ENCODE data around the gene BLOC1S2. TPM values are rescaled to one million over a fixed set of nuclear protein-coding genes. Genes with fewer than 3 reads are reported as not detected.
"Not testable (repeated sequence)": the region's sequence is repeated elsewhere in the genome, so short reads cannot be mapped to it uniquely, and the experiment has no call there.

BLOC1S2 gene
- total and polyA plus RNA-seq, 2 experiments from 2014 or later = 56.7 to 97.6 TPM

DNA sequence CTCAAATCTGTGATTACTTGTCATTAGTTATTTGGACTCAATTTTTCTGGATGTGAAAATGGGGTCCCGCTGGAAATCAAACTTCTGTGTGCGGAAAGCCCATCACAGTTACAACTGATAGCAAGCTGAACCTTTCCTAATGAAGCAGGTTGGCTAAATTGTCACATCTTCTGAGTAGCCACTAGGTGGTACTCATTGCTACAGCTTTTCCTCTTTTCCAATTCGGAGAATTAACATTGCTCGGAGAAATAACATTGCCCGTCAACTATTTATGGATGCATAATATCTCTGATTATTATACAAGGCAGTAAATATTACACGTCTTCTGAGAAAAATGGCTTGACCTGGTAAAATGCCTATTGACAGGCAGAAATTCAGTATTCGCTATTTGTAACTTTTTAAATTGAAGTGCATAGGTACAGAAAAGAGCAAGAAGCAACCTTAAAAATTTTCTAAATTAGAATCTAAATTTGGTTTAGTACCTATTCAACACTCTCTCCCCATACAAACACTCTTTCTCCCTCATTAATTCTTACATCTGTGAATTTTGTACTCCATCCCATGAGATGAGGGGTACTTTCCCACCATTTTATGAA is 17.3 kb upstream of the BLOC1S2 start:
- in situ Hi-C loops (cut with MboI) = no loop called here
- Histone ChIP-seq H3K9ac (no peak overlapping the region), H3K9me3 (ENCODE audit: low read depth) (no peaks in the 10 kb centered on the region), H3K27ac (no peak overlapping the region), H3K79me2 (ENCODE audit: insufficient read depth) (no peaks in the 10 kb centered on the region), H3K27me3 (replicated peaks; ENCODE audit: insufficient read depth) (peaks cover 19% of the 10 kb centered on the region; the same call in 1 of the 2 replicates), H4K20me1 (ENCODE audit: insufficient read depth) (no peaks in the 10 kb centered on the region), H3K36me3 (ENCODE audit: low read depth) (no peaks in the 10 kb centered on the region), H3K4me3 (no peak overlapping the region), H3F3A (ENCODE audit: insufficient read depth) (no peaks in the 10 kb centered on the region; the same call in 1 of the 2 replicates), H3K4me1 (ENCODE audit: insufficient read depth) (peaks cover 10% of the 10 kb centered on the region; the same call in 1 of the 2 replicates), H3K9me2 (ENCODE audit: insufficient read depth) (no peaks in the 10 kb centered on the region), H3K4me2 (ENCODE audit: unreplicated experiment) (no peak overlapping the region), H2AFZ (no peak overlapping the region)
- WGBS, 2 experiments (ENCODE audit: low coverage in 1 of 2, low lambda C conversion rate in 2 of 2, missing lambda C conversion rate in 2 of 2) = 16 to 17% methylated on average over 7 of the region's 7 CpGs
- TF ChIP-seq EZH2phosphoT487 (IDR thresholded peaks at IDR 0.05; ENCODE audit: insufficient read depth, low read depth) (no peak), EZH2 (IDR thresholded peaks at IDR 0.05; ENCODE audit: insufficient read depth, poor library complexity, severe bottlenecking) (no peak)
- peak; percentile 70 for DNase-seq

GRCh38 chr10:100301123-100301522 is 14.6 kb upstream of the BLOC1S2 start:
- H3K4me2 ChIP-seq (ENCODE audit: unreplicated experiment); H3K79me2 ChIP-seq (ENCODE audit: insufficient read depth); H3F3A ChIP-seq (ENCODE audit: insufficient read depth); H2AFZ ChIP-seq; H3K36me3 ChIP-seq (ENCODE audit: low read depth); in situ Hi-C loops (cut with MboI); H3K9me2 ChIP-seq (ENCODE audit: insufficient read depth); H3K9ac ChIP-seq; H3K4me1 ChIP-seq (ENCODE audit: insufficient read depth); H3K27ac ChIP-seq; H3K4me3 ChIP-seq; H4K20me1 ChIP-seq (ENCODE audit: insufficient read depth); H3K9me3 ChIP-seq (ENCODE audit: low read depth); DNase-seq: not testable (repeated sequence)
- peaks cover 22% of the 10 kb centered on the region for H3K27me3 ChIP-seq (replicated peaks; ENCODE audit: insufficient read depth)
- WGBS, 2 experiments (ENCODE audit: low coverage in 1 of 2, low lambda C conversion rate in 2 of 2, missing lambda C conversion rate in 2 of 2) = 43 to 44% methylated on average over 5 of the region's 5 CpGs

GRCh38 chr10:100297242-100297641 is 10.8 kb upstream of the BLOC1S2 start:
- Histone ChIP-seq H3K79me2 (ENCODE audit: insufficient read depth) (no peaks in the 10 kb centered on the region), H3K4me2 (ENCODE audit: unreplicated experiment) (no peak overlapping the region), H3K4me3 (no peak overlapping the region), H4K20me1 (ENCODE audit: insufficient read depth) (no peaks in the 10 kb centered on the region), H3K27ac (no peak overlapping the region), H2AFZ (no peak overlapping the region), H3K36me3 (ENCODE audit: low read depth) (no peaks in the 10 kb centered on the region), H3K27me3 (replicated peaks; ENCODE audit: insufficient read depth) (peaks cover 7% of the 10 kb centered on the region), H3F3A (ENCODE audit: insufficient read depth) (no peaks in the 10 kb centered on the region; the same call in 1 of the 2 replicates), H3K9me3 (ENCODE audit: low read depth) (no peaks in the 10 kb centered on the region), H3K9ac (no peak overlapping the region), H3K9me2 (ENCODE audit: insufficient read depth) (no peaks in the 10 kb centered on the region), H3K4me1 (ENCODE audit: insufficient read depth) (no peaks in the 10 kb centered on the region)
- WGBS, 2 experiments (ENCODE audit: low coverage in 1 of 2, low lambda C conversion rate in 2 of 2, missing lambda C conversion rate in 2 of 2) = 52 to 56% methylated on average over 9 of the region's 9 CpGs
- DNase-seq = no peak
- no peak for TF ChIP-seq EZH2phosphoT487 (IDR thresholded peaks at IDR 0.05; ENCODE audit: insufficient read depth, low read depth)
- TF ChIP-seq EZH2 (IDR thresholded peaks at IDR 0.05; ENCODE audit: insufficient read depth, poor library complexity, severe bottlenecking) = no peak
- in situ Hi-C loops (cut with MboI) = no loop called here

GRCh38 chr10:100293066-100293465 is 6.6 kb upstream of the BLOC1S2 start:
- H3K27ac ChIP-seq = no peak overlapping the region

GRCh38 chr10:100292300-100292699 is 5.8 kb upstream of the BLOC1S2 start:
- not testable (repeated sequence) for H2AFZ ChIP-seq
- 53 to 56% methylated on average over 4 of the region's 4 CpGs for WGBS, 2 experiments (ENCODE audit: low coverage in 1 of 2, low lambda C conversion rate in 2 of 2, missing lambda C conversion rate in 2 of 2)
- DNase-seq = peak; percentile 41

More at GRCh38 chr10:100293066-100293465, 6.6 kb upstream of the BLOC1S2 start:
- Histone ChIP-seq H3K9ac (no peak overlapping the region), H3K9me3 (ENCODE audit: low read depth) (no peaks in the 10 kb centered on the region), H4K20me1 (ENCODE audit: insufficient read depth) (no peaks in the 10 kb centered on the region), H3K79me2 (ENCODE audit: insufficient read depth) (no peaks in the 10 kb centered on the region), H3K36me3 (ENCODE audit: low read depth) (no peaks in the 10 kb centered on the region), H3K27me3 (replicated peaks; ENCODE audit: insufficient read depth) (peaks cover 3% of the 10 kb centered on the region), H3F3A (ENCODE audit: insufficient read depth) (no peaks in the 10 kb centered on the region; the same call in 1 of the 2 replicates), H2AFZ (no peak overlapping the region), H3K9me2 (ENCODE audit: insufficient read depth) (no peaks in the 10 kb centered on the region), H3K4me2 (ENCODE audit: unreplicated experiment) (no peak overlapping the region), H3K4me3 (no peak overlapping the region), H3K4me1 (ENCODE audit: insufficient read depth) (no peaks in the 10 kb centered on the region)
- DNase-seq = no peak
- in situ Hi-C loops (cut with MboI) = no loop called here
- TF ChIP-seq EZH2 (IDR thresholded peaks at IDR 0.05; ENCODE audit: insufficient read depth, poor library complexity, severe bottlenecking) = no peak
- no peak for TF ChIP-seq EZH2phosphoT487 (IDR thresholded peaks at IDR 0.05; ENCODE audit: insufficient read depth, low read depth)

More at GRCh38 chr10:100292300-100292699, 5.8 kb upstream of the BLOC1S2 start:
- H3K36me3 ChIP-seq (ENCODE audit: low read depth); H3F3A ChIP-seq (ENCODE audit: insufficient read depth); H3K27ac ChIP-seq; in situ Hi-C loops (cut with MboI); H3K4me2 ChIP-seq (ENCODE audit: unreplicated experiment); H4K20me1 ChIP-seq (ENCODE audit: insufficient read depth); H3K9me3 ChIP-seq (ENCODE audit: low read depth); H3K4me1 ChIP-seq (ENCODE audit: insufficient read depth); H3K79me2 ChIP-seq (ENCODE audit: insufficient read depth); H3K9me2 ChIP-seq (ENCODE audit: insufficient read depth); H3K4me3 ChIP-seq; H3K27me3 ChIP-seq (replicated peaks; ENCODE audit: insufficient read depth); H3K9ac ChIP-seq: not testable (repeated sequence)

Data from GM23248 (cell line).